Effector CD4-positive, alpha-beta T cell (primary cell): ENCODE data around the gene METTL2B.
"Not testable (repeated sequence)": the region's sequence is repeated elsewhere in the genome, so short reads cannot be mapped to it uniquely, and the experiment has no call there.

Experiments
- DNase-seq: peaks from one replicate; pipeline ENCODE4 v3.0.0-alpha.2; 2020

METTL2B gene

GRCh38 chr7:128529191-128529590 lies 52.6 kb downstream of the METTL2B start:
- not testable (repeated sequence) for DNase-seq

DNA sequence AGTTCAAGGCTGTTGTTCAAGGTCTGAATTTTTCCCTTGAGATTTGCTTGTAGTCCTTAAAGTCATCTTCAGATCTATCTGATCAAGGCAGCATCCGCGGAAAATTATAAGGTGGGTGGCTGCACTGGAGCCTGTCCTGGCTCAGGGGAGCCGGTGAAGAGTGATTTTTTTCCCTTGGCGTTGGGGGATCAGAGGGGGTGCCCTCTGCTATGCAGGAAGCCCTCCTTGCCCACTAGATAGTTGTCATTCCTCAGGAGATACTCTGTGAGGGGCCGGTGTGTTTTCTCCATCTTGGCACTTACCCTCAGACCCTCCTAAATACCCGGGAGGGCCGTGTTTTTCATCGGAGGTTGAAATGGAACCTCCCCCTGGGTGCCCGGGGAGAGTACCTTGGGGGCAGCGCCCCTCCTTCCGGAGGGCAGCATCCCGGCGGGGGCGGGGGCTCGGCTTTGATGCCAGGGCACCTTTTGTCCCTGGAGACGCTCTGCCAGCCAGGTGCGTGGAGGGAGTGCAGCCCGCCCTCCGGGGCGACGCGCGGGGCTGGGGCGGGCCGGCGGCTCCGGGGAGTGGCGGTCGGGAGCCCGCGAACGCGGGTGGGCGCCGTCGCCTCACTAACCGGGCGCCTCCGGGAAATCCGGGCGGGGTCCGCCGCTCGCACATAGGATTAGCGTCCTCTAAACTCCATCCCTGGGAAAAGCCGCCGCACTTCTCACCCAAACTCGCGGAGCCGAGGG lies 53.7 kb downstream of the METTL2B start:
- peak; percentile 42 for DNase-seq

DNA sequence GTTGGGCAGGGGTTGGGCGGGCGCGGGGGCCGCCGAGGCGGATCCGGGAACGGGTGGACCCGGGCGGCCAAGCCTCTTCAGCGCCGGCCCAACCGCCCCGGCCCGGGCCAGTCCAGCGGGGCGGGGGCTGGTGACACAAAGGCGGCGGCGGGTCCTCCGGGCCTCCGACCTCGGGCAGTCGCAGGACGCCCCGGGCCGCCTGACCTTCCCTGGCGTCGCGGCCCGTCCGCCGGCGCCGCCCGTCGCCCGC lies 54.2 kb downstream of the METTL2B start:
- no peak for DNase-seq

- peak; percentile 71 for DNase-seq
Observed at GRCh38 chr7:128531105-128531954, 54.8 kb downstream of the METTL2B start.

- DNase-seq = peak; percentile 17
Observed at GRCh38 chr7:128531955-128532478, 55.5 kb downstream of the METTL2B start.

DNA sequence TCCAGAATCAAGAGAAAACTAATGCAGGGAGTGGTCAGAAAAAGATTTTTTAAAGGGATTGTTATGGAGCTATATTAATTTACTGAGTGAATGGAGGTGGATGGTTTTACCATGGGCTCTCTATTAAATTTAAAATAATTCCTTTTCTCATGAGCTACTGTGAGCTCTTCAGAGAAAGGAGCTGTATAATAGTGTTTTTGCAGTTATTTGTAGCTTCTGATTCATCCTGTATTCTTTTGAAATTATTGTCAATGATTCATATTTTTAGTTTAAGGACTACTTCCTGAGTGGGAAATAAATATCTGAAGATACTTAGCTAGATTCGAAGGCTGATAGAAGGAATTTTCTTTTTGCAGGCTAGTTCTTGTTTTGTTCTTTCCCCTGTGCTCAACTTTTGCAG lies 56.4 kb downstream of the METTL2B start:
- not testable (repeated sequence) for DNase-seq

GRCh38 chr7:128537410-128537809 lies 60.9 kb downstream of the METTL2B start:
- DNase-seq = not testable (repeated sequence)

DNA sequence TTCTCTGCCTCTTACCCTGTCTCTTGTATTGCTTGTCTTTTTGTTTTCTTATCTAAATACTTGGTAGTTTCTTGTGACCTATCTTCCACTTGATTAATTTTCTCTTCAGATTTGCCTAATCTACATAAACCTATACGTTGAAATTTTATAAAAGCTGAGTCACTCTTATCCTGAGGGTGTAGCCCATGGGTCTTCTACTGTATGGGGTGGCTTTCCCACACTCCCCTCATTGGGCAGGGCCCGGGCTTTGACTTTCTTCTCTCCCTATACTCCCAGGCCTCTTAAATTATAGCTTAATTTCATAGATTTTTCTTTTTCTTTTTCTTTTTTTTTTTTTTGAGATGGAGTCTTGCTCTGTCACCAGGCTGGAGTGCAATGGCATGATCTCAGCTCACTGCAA lies 66.0 kb downstream of the METTL2B start:
- DNase-seq = not testable (repeated sequence)

GRCh38 chr7:128543300-128543699 lies 66.8 kb downstream of the METTL2B start:
- DNase-seq = not testable (repeated sequence)

- DNase-seq = not testable (repeated sequence)
Observed at GRCh38 chr7:128546319-128546851, 69.8 kb downstream of the METTL2B start.

- no peak for DNase-seq
Observed at GRCh38 chr7:128550920-128551319, 74.4 kb downstream of the METTL2B start.

DNA sequence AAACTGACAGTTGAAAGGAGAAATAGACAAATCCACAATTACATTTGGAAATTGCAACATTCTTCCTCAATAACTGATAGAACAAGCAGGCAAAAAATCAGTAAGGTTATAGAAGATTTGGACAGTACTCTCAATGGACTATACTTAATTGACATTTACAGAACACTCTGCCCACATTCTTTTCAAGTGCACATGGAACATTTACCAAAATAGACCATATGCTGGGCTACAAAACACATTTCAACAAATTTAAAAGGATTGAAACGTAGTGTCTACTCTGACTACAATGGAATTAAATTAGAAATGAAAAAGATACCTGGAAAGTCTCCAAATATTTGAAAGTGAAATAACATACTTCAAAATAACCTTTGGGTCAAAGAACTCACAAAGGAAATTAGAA lies 77.8 kb downstream of the METTL2B start:
- DNase-seq = not testable (repeated sequence)
